GM19395 (cell line): Measurements from ENCODE around the gene PKD2.
A peak's percentile ranks its signal among the peaks of the same experiment; 100 is the strongest.

Experiments used
- ATAC-seq: cut with Tn5 transposase; IDR thresholded peaks from one replicate; pipeline ENCODE4 v1.9.1; 2021; ENCODE audit warnings: mild to moderate bottlenecking, moderate library complexity; ENCODE audit not compliant: unreplicated experiment

The PKD2 gene

DNA sequence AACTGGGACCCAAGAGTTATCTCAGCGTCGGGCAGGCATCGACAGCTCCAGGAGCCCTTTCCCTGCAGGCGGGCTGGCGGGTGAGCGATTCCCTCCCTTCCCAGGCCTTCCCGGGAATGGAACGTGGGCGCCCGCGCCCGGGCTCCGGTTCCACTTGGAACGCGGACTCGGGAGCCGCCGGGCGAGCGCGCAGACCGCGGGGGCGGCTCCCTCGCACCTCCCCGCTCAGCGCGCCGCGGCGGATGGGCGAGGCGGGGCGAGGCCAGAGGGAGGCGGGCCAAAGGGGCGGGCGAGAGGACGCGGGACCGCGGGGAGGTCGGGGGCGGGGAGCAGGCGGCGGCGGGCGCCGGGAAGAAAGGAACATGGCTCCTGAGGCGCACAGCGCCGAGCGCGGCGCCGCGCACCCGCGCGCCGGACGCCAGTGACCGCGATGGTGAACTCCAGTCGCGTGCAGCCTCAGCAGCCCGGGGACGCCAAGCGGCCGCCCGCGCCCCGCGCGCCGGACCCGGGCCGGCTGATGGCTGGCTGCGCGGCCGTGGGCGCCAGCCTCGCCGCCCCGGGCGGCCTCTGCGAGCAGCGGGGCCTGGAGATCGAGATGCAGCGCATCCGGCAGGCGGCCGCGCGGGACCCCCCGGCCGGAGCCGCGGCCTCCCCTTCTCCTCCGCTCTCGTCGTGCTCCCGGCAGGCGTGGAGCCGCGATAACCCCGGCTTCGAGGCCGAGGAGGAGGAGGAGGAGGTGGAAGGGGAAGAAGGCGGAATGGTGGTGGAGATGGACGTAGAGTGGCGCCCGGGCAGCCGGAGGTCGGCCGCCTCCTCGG lies at the start of gene PKD2:
PKD2 (plus strand) TSS at position 332 of the 818 bp plus-strand sequence; CDS start at position 431, 99 bp downstream.
- peak; percentile 86 for ATAC-seq

GRCh38 chr4:87961993-87962392 lies 45.4 kb upstream of the PKD2 start:
- no peak for ATAC-seq

- ATAC-seq, result no peak
Measured at GRCh38 chr4:87962398-87963146, 44.9 kb upstream of the PKD2 start.

- no peak for ATAC-seq
Measured at GRCh38 chr4:87965501-87965975, 41.9 kb upstream of the PKD2 start.

DNA sequence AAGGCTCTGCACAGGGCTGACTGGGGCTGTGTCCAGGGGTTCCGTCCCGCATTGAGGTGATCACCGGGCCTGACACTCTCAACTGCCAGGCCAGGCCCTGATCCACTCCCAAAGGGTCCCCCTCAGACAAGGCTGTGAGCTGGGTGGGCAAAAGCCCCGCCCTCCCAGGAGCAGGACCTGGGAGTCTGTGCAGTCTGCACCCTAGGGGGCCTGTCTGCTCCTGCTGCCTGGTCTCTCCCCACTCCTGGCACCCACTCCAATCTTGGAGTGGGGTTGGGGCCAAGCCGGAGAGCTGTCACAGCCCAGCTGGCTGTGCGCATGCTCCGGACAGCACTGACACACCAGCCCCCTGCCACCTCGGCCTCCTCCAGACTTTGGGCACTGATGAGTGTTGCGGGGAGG lies 41.3 kb upstream of the PKD2 start:
- ATAC-seq, result no peak

DNA sequence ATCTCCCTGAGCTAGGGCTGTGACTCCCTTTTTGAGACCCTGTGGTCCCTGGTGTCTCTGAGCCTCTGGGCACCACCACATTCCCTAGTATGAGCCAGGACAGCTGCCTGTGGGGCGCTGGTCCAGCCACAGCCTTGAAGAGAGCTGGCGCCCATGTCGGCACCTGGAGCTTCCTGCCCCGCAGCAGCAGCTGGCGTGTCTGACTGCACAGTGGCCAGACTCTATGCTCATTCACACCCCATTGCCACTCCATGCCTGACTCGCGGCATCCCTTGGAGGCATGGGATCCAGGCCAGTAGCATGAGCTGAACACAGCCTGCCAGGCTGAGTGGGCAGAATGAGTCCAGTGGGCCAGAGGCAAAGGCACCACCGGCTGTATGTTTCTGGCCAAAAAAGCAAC lies 40.2 kb upstream of the PKD2 start:
- ATAC-seq, result no peak

DNA sequence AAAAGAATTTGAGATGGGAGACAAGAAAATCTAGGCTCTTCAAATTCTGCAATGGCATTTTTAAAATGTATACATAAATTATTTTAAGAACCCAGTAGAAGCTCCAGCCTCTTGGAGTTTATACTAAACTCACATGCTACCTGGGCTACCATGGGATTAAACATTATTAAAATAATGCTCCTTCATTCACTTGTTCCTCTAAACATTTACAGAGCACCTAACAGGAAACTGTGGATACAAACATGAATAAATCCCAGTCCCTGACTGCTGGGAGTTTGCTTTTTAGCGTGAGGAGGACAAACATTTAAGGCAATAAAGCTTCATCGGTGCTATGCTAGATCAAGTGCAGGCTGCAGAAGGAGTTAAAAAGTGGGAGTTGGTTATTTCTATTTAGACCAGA lies 37.3 kb upstream of the PKD2 start:
- no peak for ATAC-seq

- no peak for ATAC-seq
Measured at GRCh38 chr4:87971866-87972265, 35.6 kb upstream of the PKD2 start.

DNA sequence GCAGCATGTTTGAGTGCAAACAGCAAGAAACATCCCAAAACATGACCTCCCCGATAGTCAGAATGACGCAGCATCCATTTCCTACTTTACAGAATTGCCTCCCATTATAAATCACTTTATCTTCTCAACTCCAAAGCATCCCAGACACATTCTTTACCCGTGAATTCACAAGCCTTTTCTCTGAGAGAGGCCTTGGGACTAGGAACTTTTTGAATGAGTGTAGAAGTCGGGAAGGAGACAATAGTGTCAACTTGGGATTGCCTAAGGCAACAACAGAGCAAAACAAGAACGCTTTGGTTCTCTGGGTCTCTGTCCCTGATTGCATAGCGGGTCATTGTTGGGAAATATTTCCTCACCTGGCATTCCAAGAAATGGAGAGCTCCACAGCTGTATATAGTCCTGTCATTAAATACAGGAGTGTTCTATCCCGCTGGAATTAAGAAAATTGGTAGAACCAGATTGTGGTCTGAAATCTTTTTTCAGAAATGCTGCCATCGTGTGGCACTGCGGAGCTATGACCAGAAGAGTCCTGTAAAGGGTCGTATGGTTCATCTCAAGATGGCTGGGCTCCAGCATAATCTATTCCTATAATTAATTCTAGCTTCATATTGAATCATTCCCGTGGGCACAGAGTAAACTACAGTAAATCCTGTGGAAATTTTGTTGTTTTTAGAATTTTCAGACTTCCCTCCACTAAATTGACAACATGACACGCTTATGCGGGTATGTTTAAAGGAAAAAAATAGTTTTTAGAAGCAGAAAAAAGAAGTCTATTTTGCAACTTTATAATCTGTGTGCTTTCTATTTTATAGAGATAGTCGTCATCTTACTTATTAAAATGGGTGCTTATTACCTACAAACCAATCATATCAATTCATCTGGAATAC lies 33.9 kb upstream of the PKD2 start:
- ATAC-seq, result peak; percentile 82

- ATAC-seq, result peak; percentile 43
Measured at GRCh38 chr4:87974856-87975462, 32.5 kb upstream of the PKD2 start.

DNA sequence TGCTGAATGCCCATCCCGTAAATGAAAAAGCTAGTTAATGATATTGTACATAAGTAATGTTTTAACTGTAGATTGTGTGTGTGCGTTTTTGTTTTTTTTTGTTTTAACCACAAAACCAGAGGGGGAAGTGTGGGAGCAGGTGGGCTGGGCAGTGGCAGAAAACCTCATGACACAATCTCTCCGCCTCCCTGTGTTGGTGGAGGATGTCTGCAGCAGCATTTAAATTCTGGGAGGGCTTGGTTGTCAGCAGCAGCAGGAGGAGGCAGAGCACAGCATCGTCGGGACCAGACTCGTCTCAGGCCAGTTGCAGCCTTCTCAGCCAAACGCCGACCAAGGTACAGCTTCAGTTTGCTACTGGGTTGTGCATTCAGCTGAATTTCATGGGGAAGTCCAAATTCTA lies 32.0 kb upstream of the PKD2 start, which contains the start of gene SPP1:
SPP1 (plus strand) TSS at position 249 of the 400 bp plus-strand sequence. CDS start 1,182 bp downstream, outside the sequence.
- ATAC-seq, result peak; percentile 71

GRCh38 chr4:87977521-87978278 lies 29.7 kb upstream of the PKD2 start:
- no peak for ATAC-seq

- ATAC-seq, result no peak
Measured at GRCh38 chr4:87978681-87979080, 28.8 kb upstream of the PKD2 start.

GRCh38 chr4:87979810-87980209 lies 27.6 kb upstream of the PKD2 start:
- ATAC-seq, result no peak

DNA sequence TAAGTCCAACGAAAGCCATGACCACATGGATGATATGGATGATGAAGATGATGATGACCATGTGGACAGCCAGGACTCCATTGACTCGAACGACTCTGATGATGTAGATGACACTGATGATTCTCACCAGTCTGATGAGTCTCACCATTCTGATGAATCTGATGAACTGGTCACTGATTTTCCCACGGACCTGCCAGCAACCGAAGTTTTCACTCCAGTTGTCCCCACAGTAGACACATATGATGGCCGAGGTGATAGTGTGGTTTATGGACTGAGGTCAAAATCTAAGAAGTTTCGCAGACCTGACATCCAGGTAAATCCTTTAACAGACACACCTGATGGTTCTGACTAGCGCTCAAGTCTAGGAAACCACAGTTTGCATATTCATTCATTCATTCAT lies 25.9 kb upstream of the PKD2 start:
- ATAC-seq, result no peak

- no peak for ATAC-seq
Measured at GRCh38 chr4:87982036-87982435, 25.4 kb upstream of the PKD2 start.

GRCh38 chr4:87982446-87983010 lies 24.9 kb upstream of the PKD2 start:
- ATAC-seq, result no peak

- ATAC-seq, result no peak
Measured at GRCh38 chr4:87983996-87984395, 23.4 kb upstream of the PKD2 start.

DNA sequence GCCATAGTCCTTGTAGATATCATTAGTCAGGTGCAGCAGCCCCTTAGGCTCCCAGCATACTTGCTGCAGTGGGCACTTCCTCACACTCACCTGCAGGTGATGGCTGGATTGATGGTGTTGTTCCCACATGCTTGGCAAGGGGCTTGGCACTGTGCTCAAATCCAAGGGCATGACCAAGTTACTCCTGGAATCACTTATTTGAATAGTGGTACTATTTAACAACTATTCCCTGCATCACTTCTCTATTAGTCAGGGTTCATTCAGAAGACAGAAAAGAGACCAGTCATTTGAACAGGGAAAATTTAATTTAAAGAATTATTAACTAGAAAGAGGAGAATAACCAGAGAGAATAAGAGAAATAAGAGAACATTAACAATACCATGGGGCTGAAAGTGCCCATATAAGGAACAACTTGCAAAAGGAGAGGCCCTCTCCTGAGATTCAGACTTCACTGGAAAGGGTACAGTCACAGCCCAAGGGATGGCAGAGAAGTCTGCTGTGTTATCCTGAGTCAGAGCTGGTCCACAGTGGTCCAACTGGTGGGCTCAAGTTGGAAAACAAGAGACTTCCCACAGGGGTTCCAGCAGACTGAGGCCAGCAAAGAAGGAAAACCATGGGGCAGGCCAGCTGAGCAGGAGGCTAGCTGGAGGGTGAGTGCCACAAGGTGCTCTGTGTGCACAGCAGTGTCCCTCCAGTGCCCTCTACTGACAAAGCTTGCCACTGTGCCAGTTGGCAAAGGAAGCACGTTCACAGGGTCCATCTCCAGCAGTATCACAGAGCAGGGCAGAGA lies 22.1 kb upstream of the PKD2 start:
- peak; percentile 80 for ATAC-seq
